WERI-Rb-1 (cell line): ENCODE measurements around the gene ADRA2B.

Experiments used
- DNase-seq: peaks from one replicate; pipeline ENCODE4 v3.0.0-alpha.2; 2020
- H3K27ac ChIP-seq: fragments of 250-450 bp; sonication (Bioruptor Pico); 2 replicates; pipeline ENCODE4 v1.5.1; 2020; ENCODE audit warnings: mild to moderate bottlenecking, moderate library complexity
- H3K27me3 ChIP-seq: fragments of 250-450 bp; sonication (Bioruptor Pico); 2 replicates; pipeline ENCODE4 v1.5.1; 2021; ENCODE audit warnings: mild to moderate bottlenecking, low read depth, moderate library complexity; ENCODE audit not compliant: insufficient read depth, severe bottlenecking
- H3K36me3 ChIP-seq: fragments of 250-450 bp; sonication (Bioruptor Pico); 2 replicates; pipeline ENCODE4 v1.5.1; 2020; ENCODE audit warnings: mild to moderate bottlenecking, moderate library complexity
- H3K4me3 ChIP-seq: 2 replicates; pipeline ENCODE4 v1.5.1; 2011; ENCODE audit warnings: low read depth, mild to moderate bottlenecking, control low read depth, low read length
- H3K9me3 ChIP-seq: fragments of 250-450 bp; sonication (Bioruptor Pico); 2 replicates; pipeline ENCODE4 v1.5.1; 2021; ENCODE audit warnings: mild to moderate bottlenecking, moderate library complexity; ENCODE audit not compliant: severe bottlenecking
- TF ChIP-seq, protein P1 (sequence below): IDR thresholded peaks from 2 replicates; pipeline ENCODE4 v1.5.1; 2011; ENCODE audit warnings: low read depth, mild to moderate bottlenecking, control low read depth, inconsistent platforms, low read length

Gene ADRA2B

DNA sequence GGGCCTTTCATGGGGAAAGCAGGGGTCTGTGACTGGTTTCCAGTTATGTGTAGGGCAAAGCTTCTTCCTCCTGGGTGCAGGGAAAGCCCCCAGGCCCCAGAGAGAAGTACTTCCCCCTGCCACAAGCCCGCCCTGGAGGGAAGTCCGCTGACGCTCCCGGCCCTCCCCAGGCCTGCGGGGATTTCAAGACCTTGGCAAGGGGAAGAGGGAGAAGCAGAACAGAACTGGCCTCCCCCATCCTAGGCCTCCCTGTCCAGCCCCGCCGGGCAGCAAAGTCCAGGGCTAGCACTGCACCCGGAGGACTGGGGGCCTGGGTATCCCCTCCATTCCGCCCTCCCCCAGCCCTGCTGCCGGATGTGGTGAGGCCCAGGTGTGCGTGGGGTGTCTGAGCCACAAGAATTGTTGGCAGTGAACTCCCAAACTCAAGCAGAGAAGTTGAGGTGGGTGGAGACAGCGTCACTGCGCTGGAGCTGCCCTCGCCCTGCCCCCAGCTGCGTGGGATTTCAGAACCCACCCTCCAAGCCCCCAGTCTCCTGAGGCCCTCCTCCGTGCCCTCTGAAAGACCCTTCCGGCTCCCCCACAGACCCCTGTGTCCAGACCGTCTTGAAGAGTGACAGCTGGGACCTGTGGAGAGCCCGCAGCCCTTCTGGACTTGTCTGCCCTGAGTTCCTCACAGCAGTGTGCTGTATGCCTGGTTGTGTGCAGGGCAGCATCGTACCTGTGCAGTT, 29.9 kb upstream of the ADRA2B start:
- Histone ChIP-seq H3K9me3 (no peaks in the 10 kb centered on the region), H3K27ac (peak overlapping the region; percentile 85), H3K36me3 (peaks cover 28% of the 10 kb centered on the region), H3K27me3 (no peaks in the 10 kb centered on the region), H3K4me3 (no peak overlapping the region)
- no peak for DNase-seq
- TF ChIP-seq, protein P1, sequence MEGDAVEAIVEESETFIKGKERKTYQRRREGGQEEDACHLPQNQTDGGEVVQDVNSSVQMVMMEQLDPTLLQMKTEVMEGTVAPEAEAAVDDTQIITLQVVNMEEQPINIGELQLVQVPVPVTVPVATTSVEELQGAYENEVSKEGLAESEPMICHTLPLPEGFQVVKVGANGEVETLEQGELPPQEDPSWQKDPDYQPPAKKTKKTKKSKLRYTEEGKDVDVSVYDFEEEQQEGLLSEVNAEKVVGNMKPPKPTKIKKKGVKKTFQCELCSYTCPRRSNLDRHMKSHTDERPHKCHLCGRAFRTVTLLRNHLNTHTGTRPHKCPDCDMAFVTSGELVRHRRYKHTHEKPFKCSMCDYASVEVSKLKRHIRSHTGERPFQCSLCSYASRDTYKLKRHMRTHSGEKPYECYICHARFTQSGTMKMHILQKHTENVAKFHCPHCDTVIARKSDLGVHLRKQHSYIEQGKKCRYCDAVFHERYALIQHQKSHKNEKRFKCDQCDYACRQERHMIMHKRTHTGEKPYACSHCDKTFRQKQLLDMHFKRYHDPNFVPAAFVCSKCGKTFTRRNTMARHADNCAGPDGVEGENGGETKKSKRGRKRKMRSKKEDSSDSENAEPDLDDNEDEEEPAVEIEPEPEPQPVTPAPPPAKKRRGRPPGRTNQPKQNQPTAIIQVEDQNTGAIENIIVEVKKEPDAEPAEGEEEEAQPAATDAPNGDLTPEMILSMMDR: no peak

DNA sequence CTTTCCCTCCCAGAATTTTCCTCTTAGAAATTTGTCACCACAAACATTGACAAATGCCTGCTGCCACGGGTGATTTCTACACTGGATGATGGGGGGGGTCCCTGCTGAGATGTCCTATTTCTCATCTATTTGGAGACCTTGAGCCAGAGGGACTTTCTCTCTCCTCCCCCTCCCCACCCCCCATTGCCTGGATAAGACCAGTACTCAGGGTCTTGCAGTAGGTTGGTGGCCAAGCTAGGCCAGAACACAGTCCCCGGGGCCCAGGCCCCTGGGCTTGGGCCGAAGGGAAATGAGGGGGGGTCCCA, 29.4 kb upstream of the ADRA2B start:
- no peaks in the 10 kb centered on the region for H3K27me3 ChIP-seq
- peak overlapping the region; percentile 85 for H3K27ac ChIP-seq
- TF ChIP-seq, protein P1: no peak
- no peak for DNase-seq
- H3K9me3 ChIP-seq: no peaks in the 10 kb centered on the region
- H3K4me3 ChIP-seq: no peak overlapping the region
- H3K36me3 ChIP-seq: peaks cover 28% of the 10 kb centered on the region

DNA sequence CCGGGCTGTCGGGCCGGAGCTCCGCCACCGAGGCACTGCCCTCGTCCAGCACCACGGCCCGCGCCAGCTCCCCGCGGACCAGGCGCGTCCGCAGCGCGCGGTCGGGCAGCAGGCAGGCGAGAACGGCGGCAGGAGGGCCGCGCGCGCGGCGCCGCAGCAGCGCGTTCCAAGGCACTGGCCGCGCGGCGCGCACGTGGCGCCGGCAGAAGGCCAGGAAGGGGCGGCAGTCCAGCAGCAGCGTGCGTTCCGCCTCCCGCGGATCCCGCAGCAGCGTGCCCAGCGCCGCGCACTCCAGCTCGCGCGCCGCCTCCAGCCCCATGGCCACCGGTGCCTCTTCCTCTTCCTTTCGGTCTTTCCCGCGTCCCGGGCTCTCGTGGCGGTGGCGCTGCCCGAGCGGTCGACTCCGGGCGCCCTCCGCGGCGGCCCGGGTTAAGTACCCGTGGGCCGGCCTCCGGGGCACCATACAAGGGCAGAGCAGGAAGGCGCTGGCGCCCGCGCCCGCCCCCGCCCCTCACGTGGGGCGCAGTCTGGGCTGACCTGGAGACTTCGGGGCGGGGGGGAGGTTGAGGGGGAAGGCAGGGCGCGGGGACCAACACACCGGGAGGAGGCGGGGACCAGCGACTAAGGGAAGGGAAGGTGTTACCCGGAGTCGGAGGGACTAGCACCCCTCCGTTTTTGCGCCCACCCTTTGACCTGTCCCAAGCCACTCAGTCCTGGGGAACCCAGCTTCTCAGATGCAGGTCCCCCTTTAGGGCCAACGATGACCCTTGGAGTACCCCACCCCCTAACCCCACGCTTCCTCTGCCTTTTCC, 28.9 kb upstream of the ADRA2B start, which contains the start of gene DUSP2:
Gene DUSP2, minus strand, starts transcription at position 405 of the 812 bp plus-strand sequence. Its CDS starts 86 bp downstream, at position 319.
- peak within 1 kb of the TSS; percentile 79 for H3K4me3 ChIP-seq
- H3K9me3 ChIP-seq: no peaks in the 10 kb centered on the region
- peaks cover 28% of the 10 kb centered on the region for H3K36me3 ChIP-seq
- peak; percentile 92 for DNase-seq
- peak within 1 kb of the TSS; percentile 85 for H3K27ac ChIP-seq
- TF ChIP-seq, protein P1: no peak
- no peaks in the 10 kb centered on the region for H3K27me3 ChIP-seq

DNA sequence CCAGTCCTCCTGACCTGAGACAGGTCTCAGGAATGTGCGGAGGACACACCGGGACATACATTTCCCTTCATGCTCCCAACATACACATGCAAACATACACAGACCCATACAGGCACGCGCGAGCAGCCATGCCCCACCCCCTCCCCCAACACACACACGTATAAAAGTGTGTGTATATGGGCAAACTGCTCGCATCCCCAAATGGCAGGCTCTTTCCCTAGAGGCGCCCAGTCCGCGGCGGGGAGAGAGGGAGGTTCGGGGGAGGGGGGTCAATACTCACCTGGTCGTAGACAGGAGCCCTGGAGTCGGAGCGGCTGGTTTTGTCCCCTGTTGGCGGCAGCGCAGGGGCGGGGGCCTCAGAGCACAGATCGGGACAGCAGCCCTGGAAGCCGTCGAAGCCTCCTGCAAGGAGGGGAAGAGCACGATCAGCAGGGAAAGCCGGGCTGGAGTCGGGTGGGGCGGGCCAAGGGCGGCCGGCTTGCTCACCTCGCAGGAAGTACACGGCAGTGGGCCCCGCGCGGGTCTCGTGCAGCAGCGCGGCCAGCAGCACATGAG, 28.2 kb upstream of the ADRA2B start:
- H3K36me3 ChIP-seq: peaks cover 28% of the 10 kb centered on the region
- H3K9me3 ChIP-seq: no peaks in the 10 kb centered on the region
- DNase-seq: peak; percentile 39
- TF ChIP-seq, protein P1: no peak
- peak overlapping the region; percentile 79 for H3K4me3 ChIP-seq
- H3K27ac ChIP-seq: peak overlapping the region; percentile 85
- no peaks in the 10 kb centered on the region for H3K27me3 ChIP-seq

DNA sequence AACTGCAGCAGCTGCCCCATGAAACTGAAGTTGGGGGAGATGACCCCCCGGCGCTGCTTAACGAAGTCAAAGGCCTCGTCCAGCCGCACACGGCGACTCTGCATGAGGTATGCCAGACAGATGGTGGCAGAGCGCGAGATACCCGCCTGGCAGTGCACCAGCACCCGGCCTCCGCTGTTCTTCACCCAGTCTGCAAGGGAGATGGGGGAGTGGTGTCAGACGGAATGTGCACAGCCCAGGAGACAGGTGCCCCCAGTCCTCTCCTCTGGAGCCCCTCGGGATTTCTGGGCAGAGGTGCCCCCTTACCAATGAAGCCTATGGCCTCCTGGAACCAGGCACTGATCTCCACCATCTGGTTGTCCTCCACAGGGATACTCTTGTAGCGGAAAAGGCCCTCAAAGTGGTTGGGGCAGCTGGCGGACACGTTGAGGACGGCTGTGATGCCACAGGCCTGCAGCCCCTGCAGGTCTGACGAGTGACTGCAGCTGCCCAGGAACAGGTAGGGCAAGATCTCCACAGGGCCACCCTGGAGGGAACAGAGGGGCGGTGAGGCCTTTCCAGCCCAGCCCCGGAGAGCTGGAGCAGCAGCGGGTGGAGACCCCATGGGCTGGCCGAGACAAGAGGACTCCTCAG, 27.6 kb upstream of the ADRA2B start:
- DNase-seq: peak; percentile 59
- H3K4me3 ChIP-seq: peak overlapping the region; percentile 79
- TF ChIP-seq, protein P1: peak; percentile 52
- no peaks in the 10 kb centered on the region for H3K9me3 ChIP-seq
- peaks cover 28% of the 10 kb centered on the region for H3K36me3 ChIP-seq
- peak overlapping the region; percentile 85 for H3K27ac ChIP-seq
- no peaks in the 10 kb centered on the region for H3K27me3 ChIP-seq
